GM10266 (cell line): Measurements from ENCODE around the gene CCDC157.

ENCODE experiments used
- DNase-seq: peaks from one replicate; pipeline ENCODE4 v3.0.0; 2012; ENCODE audit errors: extremely low spot score
- CTCF ChIP-seq: IDR thresholded peaks from 2 replicates; pipeline ENCODE4 v1.5.1; 2012; ENCODE audit warnings: mild to moderate bottlenecking, low read depth; ENCODE audit not compliant: control insufficient read depth, insufficient read depth; ENCODE audit errors: missing control alignments

The CCDC157 gene

DNA sequence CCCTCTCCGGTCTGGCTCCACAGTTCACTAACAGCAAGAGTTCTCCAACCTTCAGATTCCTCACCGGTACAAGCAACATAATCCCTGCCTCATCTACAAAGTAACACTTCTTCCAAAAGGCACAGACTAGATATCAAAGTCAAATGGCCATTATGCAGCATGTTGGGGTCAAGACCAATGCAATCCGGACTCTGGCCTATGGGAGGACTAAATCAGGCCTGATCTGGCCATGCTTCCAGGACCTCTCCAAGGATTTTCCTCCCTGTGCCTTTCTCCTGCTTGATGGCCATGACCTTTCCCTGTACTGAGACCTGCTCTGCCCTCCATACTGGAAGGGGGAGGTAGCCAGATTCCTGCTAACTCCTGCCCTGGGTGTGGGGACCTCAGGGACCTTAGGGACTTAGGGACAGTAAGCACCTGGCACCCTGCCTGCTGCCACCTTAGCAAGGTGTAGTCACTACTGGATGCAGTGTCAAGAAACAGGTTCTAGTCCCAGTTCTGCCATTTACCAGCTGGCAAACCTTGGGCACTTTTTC, 36.7 kb upstream of the CCDC157 start:
- no peak for DNase-seq
- TF ChIP-seq CTCF: no peak

DNA sequence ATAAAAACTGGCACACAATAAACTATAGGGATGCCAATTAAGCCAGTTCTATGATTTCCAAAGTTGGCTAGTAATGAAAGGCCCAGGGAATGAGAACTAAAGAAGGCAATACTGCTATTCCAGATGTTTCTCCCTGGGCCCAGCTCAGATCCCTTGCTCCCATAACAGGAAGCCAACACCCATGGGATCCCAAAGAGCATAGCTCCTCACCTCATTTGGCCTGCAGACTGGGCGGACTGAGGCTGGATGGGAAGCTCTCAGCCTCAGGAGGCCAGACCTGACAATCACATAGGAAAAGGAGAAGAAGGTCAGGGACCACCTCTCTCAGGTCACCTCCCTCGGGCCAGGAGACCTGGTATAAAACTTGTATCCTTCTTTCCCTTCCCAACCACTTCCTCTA, 35.3 kb upstream of the CCDC157 start:
- TF ChIP-seq CTCF: no peak
- DNase-seq: no peak

- no peak for DNase-seq
- no peak for TF ChIP-seq CTCF
These were observed 33.6 kb upstream of the CCDC157 start for GRCh38 chr22:30323246-30323645.

DNA sequence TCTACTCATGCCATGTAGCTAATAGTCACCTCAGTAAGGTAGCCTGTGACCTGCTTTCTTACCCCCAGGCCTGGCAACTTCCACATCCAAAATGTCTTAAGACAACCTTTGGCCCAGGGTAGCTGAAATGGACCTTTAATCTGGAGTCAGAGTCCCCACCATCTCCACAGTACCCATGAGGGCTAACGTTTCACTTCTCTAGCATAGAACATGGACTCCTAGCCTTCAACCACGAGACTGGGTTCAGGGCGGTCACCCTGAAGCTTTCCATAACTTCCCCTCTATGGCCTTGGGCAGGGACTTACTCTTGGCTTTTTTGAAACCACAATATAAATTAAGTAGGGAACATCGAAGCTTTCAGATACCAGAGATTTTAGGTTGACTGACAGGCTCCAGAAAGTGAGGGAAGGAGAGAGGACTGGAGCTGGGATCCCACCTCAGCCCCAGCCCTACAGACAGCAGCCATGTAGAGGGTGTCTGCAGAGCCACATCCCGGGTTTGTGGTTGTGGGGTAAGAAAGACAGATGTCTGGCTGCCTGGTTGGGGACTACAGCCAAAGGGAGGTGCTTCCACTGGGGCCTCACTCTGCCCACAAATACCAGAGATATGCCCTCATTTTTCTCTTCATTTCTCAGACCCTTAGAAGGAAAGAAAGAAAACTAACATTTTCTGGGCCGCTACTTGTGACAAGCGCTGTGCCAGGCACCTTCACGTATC, 32.6 kb upstream of the CCDC157 start:
- DNase-seq: no peak
- TF ChIP-seq CTCF: no peak

DNA sequence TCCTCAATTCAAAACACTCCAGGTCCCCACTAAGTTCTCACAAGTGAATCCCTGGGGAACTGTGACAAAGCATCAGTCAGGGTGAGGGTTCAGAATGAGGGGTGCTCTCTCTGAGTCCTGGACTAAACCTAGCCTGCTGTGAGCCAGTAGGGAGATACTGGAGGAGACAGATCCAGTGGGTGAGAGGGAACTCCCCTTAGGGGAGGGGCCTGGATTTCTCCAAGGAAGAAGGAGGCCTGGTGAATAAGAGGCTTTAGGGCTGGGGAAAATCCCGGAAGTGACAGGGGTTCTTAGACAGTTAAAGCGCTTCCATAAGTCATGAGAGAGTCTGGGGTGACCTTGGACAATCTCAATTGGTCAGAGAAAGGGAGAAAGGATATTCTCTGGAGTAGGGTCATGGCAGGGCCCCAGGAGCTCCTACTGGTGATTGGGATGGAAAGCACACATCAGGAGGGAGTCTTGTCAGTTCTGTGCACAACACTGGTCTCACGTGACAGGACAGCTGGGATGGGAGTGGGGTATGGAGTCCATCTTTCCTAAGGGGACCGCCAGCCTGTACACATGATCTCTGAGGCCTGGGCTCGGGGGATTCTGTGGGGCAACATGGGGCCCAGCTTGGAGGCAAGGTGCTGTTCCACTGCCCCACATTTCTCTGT, 31.6 kb upstream of the CCDC157 start:
- no peak for TF ChIP-seq CTCF
- DNase-seq: no peak

DNA sequence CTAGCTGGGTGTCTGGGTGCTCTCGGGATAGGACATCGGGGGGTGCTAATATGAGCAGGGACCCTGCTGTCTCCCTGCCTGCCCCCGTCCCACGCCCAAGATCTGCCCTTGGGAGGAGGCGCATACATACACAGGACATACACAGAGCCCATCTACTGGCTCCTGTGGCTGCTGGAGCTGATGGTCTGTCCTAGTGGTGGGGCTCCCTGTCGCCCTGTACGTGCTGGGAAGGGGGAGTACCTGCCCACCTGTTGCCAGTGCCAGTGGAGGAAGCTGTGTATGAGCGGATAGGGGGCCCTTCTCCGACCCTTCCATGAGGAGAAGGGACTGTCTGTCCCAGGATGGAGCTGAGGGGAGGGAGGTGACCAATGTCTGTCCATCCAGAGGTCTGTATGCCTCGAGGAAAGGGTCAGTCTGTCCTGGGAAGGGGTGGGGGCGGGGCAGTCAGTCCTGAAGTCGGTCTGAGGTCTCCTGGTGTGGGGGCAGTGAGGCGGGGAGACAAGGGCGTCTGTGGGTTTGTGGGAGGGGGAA, 31.0 kb upstream of the CCDC157 start:
- DNase-seq: no peak
- TF ChIP-seq CTCF: no peak

DNA sequence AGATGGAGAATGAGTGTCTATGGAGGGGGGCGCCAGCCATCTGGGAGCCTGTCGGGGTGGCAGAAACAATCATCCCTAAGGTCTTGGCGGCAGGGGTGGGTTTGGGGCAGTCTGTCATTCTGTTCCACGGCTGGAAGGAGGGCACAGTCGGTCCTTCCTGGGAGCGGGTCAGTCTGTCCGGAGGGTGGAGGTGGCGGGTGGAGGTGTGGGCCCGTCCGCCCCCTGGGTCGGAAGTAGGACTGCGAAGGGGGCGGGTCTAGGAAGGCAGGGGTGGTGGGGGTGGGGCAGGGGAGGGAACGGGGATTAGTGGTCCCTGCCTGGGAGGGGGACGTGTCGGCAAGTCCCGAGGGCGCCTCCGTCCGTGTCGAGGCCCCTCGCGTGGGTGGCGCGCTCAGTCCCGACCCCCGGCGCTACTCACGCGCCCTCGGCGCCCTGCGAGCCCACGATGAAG, 30.5 kb upstream of the CCDC157 start:
- TF ChIP-seq CTCF: no peak
- DNase-seq: peak; percentile 34
